K562 (cell line): ENCODE measurements around the gene GARIN5B. TPM values are rescaled to one million over a fixed set of nuclear protein-coding genes. Genes with fewer than 3 reads are reported as not detected.
"Not testable (repeated sequence)": the region's sequence is repeated elsewhere in the genome, so short reads cannot be mapped to it uniquely, and the experiment has no call there.

ENCODE experiments used
- ATAC-seq: fragments of 200-7000 bp; cut with Tn5 transposase; 3 replicates; pipeline ENCODE4 v1.9.1; 2020; ENCODE audit warnings: moderate library complexity
- BruUV-seq: library from RNA; stranded (reverse); fragments of 400-500 nt; replicated peaks from 2 replicates; lab custom pipeline; 2021; lab: Mats Ljungman, UMichigan
- CTCF ChIA-PET: fragments of 300-600 bp; formaldehyde crosslinking; extraction: SDS; loops from one replicate; lab custom pipeline; 2021; ENCODE audit warnings: low intra/inter-chr PET ratio; lab: Yijun Ruan, JAX
- POLR2A ChIA-PET: fragments of 300-600, 350-650 bp; sonication (Branson Sonifier 250); formaldehyde crosslinking; extraction: SDS; loops from one replicate; lab custom pipeline; 2021; ENCODE audit warnings: antibody characterized with exemption, inconsistent platforms; lab: Yijun Ruan, JAX
- DNase-seq, 4 experiments: peaks; one replicate each; pipeline versions ENCODE4 v3.0.0 to v3.0.0-alpha.2; 2011 to 2018; ENCODE audit warnings: low spot score in 3 of 4, mixed read lengths in 3 of 4; ENCODE audit errors: extremely low read depth in 1 of 4
- FAIRE-seq: peaks from 2 replicates; lab custom pipeline; 2011; peaks lifted over from hg19 to GRCh38; lab: Jason Lieb, UNC
- H2AFZ ChIP-seq: 2 replicates; pipeline ENCODE4 v1.6.0; 2011; ENCODE audit warnings: low read depth, low read length, control low read depth, inconsistent platforms
- H3K27ac ChIP-seq: fragments of 200-600 bp; 3 replicates; pipeline ENCODE4 v1.8.0; 2011; ENCODE audit warnings: low read depth, mild to moderate bottlenecking, control low read depth, inconsistent platforms, low read length, moderate library complexity, mixed read lengths; ENCODE audit errors: extremely low read depth
- H3K27me3 ChIP-seq, 2 experiments: fragments of 300-600 bp in 1 of 2; 2 replicates in 1 of 2; 3 replicates in 1 of 2; pipeline versions ENCODE4 v1.6.0 to v1.8.0; 2011; ENCODE audit warnings: inconsistent platforms in 2 of 2, low read length in 2 of 2, mild to moderate bottlenecking in 1 of 2, mixed read lengths in 1 of 2, moderate library complexity in 1 of 2; ENCODE audit not compliant: control insufficient read depth in 2 of 2, insufficient read depth in 2 of 2
- H3K36me3 ChIP-seq: fragments of 300-600 bp; 3 replicates; pipeline ENCODE4 v1.8.0; 2011; ENCODE audit warnings: mild to moderate bottlenecking, low read length, inconsistent platforms; ENCODE audit not compliant: control insufficient read depth, insufficient read depth
- H3K4me1 ChIP-seq, 2 experiments: fragments of 200-600 bp in 1 of 2; replicated peaks in 1 of 2; 2 replicates in 1 of 2; 3 replicates in 1 of 2; pipeline versions ENCODE4 v1.5.1 to v1.8.0; 2011; ENCODE audit warnings: inconsistent platforms in 2 of 2, low read length in 2 of 2, mild to moderate bottlenecking in 1 of 2, mixed read lengths in 1 of 2, moderate library complexity in 1 of 2; ENCODE audit not compliant: control insufficient read depth in 2 of 2, insufficient read depth in 2 of 2
- H3K4me2 ChIP-seq: 2 replicates; pipeline ENCODE4 v1.6.1; 2011; ENCODE audit warnings: low read length, control low read depth, inconsistent platforms, mixed read lengths; ENCODE audit not compliant: insufficient read depth
- H3K4me3 ChIP-seq: fragments of 200-600 bp; sonication (generic), shearing (Covaris generic); 2 replicates; pipeline ENCODE4 v1.5.1; 2016; ENCODE audit warnings: control low read depth, inconsistent platforms
- H3K79me2 ChIP-seq: fragments of 200-600 bp; 3 replicates; pipeline ENCODE4 v1.8.0; 2011; ENCODE audit warnings: low read length, inconsistent platforms; ENCODE audit not compliant: control insufficient read depth, insufficient read depth
- H3K9ac ChIP-seq, 2 experiments: 2 replicates each; pipeline versions ENCODE4 v1.6.0 to v1.6.1; 2011; ENCODE audit warnings: low read depth in 2 of 2, low read length in 2 of 2, control low read depth in 1 of 2, inconsistent platforms in 1 of 2, mild to moderate bottlenecking in 1 of 2, mixed read lengths in 1 of 2; ENCODE audit not compliant: insufficient read depth in 1 of 2
- H3K9me1 ChIP-seq: one replicate; pipeline ENCODE4 v1.6.0; 2011; ENCODE audit warnings: inconsistent platforms, mild to moderate bottlenecking, low read length, moderate library complexity; ENCODE audit not compliant: control insufficient read depth, insufficient read depth
- H3K9me3 ChIP-seq: replicated peaks from 2 replicates; pipeline ENCODE4 v1.5.1; 2011; ENCODE audit warnings: low read depth, low read length, inconsistent platforms; ENCODE audit not compliant: control insufficient read depth, insufficient read depth
- H4K20me1 ChIP-seq: replicated peaks from 2 replicates; pipeline ENCODE4 v1.6.1; 2011; ENCODE audit warnings: low read length, inconsistent platforms, mixed read lengths; ENCODE audit not compliant: control insufficient read depth, insufficient read depth
- BCOR ChIP-seq: fragments of 450-650 bp; IDR thresholded peaks from 2 replicates; pipeline ENCODE4 v1.6.1; 2016
- HEY1 ChIP-seq: fragments of 250-450 bp; sonication (Bioruptor Pico); IDR thresholded peaks from 2 replicates; pipeline ENCODE4 v1.5.0; 2020; ENCODE audit warnings: mild to moderate bottlenecking, moderate library complexity, borderline replicate concordance
- MAFG ChIP-seq: fragments of 450-650 bp; conservative IDR thresholded peaks from 2 replicates; pipeline ENCODE4 v1.6.1; 2016; ENCODE audit warnings: missing genetic modification characterization, missing compliant biosample characterization
- MYC ChIP-seq, 2 experiments: fragments of 250-450 bp in 1 of 2; sonication (Bioruptor Pico) in 1 of 2; IDR thresholded peaks; 2 replicates each; pipeline versions ENCODE4 v1.5.1 to v1.6.1; 2012 to 2021; ENCODE audit warnings: low read depth in 2 of 2, borderline replicate concordance in 1 of 2, improper control_type of control experiment in 1 of 2, low read length in 1 of 2, mild to moderate bottlenecking in 1 of 2, moderate library complexity in 1 of 2
- NFIC ChIP-seq: fragments of 450-650 bp; IDR thresholded peaks from 2 replicates; pipeline ENCODE4 v1.6.1; 2017; ENCODE audit warnings: mild to moderate bottlenecking, inconsistent platforms
- NKRF ChIP-seq: fragments of 450-650 bp; IDR thresholded peaks from 2 replicates; pipeline ENCODE4 v1.6.1; 2016; ENCODE audit warnings: borderline replicate concordance
- PCBP2 ChIP-seq: fragments of 200-400 bp; formaldehyde crosslinking; IDR thresholded peaks from 2 replicates; pipeline ENCODE4 v1.6.1; 2018; ENCODE audit warnings: low read length, low read depth, mild to moderate bottlenecking, moderate library complexity; ENCODE audit not compliant: poor library complexity, severe bottlenecking
- PHTF2 ChIP-seq: fragments of 250-450 bp; sonication (Bioruptor Pico); IDR thresholded peaks from 2 replicates; pipeline ENCODE4 v1.5.0; 2021; ENCODE audit warnings: mild to moderate bottlenecking
- POLR2AphosphoS5 ChIP-seq: IDR thresholded peaks from 2 replicates; pipeline ENCODE4 v1.6.1; 2011; ENCODE audit warnings: mild to moderate bottlenecking, low read depth, low read length, moderate library complexity; ENCODE audit not compliant: control insufficient read depth, insufficient read depth
- POLR2H ChIP-seq: IDR thresholded peaks from 2 replicates; pipeline ENCODE4 v1.6.1; 2016; ENCODE audit warnings: missing genetic modification characterization, low read depth, mild to moderate bottlenecking, control low read depth, missing compliant biosample characterization, moderate library complexity
- ZC3H8 ChIP-seq: fragments of 450-650 bp; IDR thresholded peaks from 2 replicates; pipeline ENCODE4 v1.6.1; 2017
- ZNF121 ChIP-seq: sonication (generic); formaldehyde crosslinking; conservative IDR thresholded peaks from 2 replicates; pipeline ENCODE4 v1.8.0; 2022; ENCODE audit warnings: missing genetic modification reagents
- WGBS: fragments of 100-300 bp; shearing (Covaris generic); methylation state at CpG from one replicate; pipeline ENCODE4 v1.1.6; 2016; ENCODE audit warnings: low coverage, mixed read lengths; ENCODE audit not compliant: insufficient coverage; ENCODE audit errors: missing lambda C conversion rate; 5-methylcytosine and 5-hydroxymethylcytosine counted together
- in situ Hi-C: fragments of 300-500 bp; cut with MboI; formaldehyde crosslinking; loops from 4 replicates; pipeline ENCODE4 v1.15.0; 2018; ENCODE audit warnings: inconsistent platforms, mixed read lengths
- intact Hi-C: fragments of 100-400 bp; cut with micrococcal nuclease; formaldehyde crosslinking; loops from 2 replicates; pipeline ENCODE4 v1.14.2; 2022
- polyA plus RNA-seq, 8 experiments: library from polyadenylated mRNA; depleted of rRNA in 4 of 8; stranded (reverse) in 5 of 8; unstranded in 3 of 8; fragments of >200 nt; fragmentation: Nextera tagmentation in 2 of 8; fragmentation: Illumina TruSeq in 1 of 8; extraction: Ambion mirVana in 2 of 8; extraction: Trizol in 1 of 8; gene quantifications; 2 replicates each; pipeline versions ENCODE4 v1.2.1 to v1.2.3, GENCODE V29; 2011 to 2014; ENCODE audit warnings: inconsistent platforms in 1 of 8, missing spikeins in 1 of 8
- total RNA-seq, 7 experiments: library from RNA; depleted of rRNA in 6 of 7; stranded (reverse); fragments of >200 nt in 6 of 7; fragmentation: Illumina TruSeq in 2 of 7; extraction: Trizol in 2 of 7; gene quantifications; 2 replicates each; pipeline versions ENCODE4 v1.2.1 to v1.2.3, GENCODE V29; 2011 to 2021; ENCODE audit warnings: low replicate concordance in 1 of 7
- TF ChIP-seq, protein P1 (sequence below): IDR thresholded peaks from 2 replicates; pipeline ENCODE4 v1.6.1; 2014; ENCODE audit warnings: antibody characterized with exemption

The GARIN5B gene
- total and polyA plus RNA-seq, 9 of the 15 experiments (the other 6 are each of a cell fraction or from before 2014, with no cell fraction given): not detected

DNA sequence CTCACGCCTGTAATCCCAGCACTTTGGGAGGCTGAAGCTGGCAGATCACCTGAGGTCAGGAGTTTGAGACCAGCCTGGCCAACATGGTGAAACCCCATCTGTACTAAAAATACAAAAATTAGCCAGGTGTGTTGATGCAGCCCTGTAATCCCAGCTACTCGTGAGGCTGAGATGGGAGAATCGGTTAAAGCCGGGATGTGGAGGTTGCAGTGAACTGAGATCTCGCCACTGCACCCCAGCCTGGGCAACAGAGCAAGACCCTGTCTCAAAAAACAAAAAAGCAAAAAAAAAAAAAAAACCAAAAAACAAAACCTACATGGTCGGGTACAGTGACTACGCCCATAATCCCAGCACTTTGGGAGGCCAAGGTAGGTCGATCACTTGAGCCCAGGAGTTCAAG, 46.1 kb upstream of the GARIN5B start:
- CTCF ChIA-PET, H2AFZ ChIP-seq, in situ Hi-C loops, intact Hi-C loops, H3K4me3 ChIP-seq, H3K9me1 ChIP-seq, BruUV-seq, FAIRE-seq, ATAC-seq, H3K27me3 ChIP-seq, H3K9ac ChIP-seq, H3K4me2 ChIP-seq, H3K27ac ChIP-seq, DNase-seq: not testable (repeated sequence)
- peaks cover 33% of the 10 kb centered on the region for H3K79me2 ChIP-seq
- 79% methylated on average over 8 of the region's 8 CpGs for WGBS
- H3K9me3 ChIP-seq: peaks cover 18% of the 10 kb centered on the region
- peaks cover 27% of the 10 kb centered on the region for H3K36me3 ChIP-seq
- peaks cover 17% of the 10 kb centered on the region for H4K20me1 ChIP-seq
- TF ChIP-seq ZNF121 (CRISPR knock-in tag): peak; percentile 88
- peak; percentile 30; the same call in 1 of the 2 replicates for TF ChIP-seq BCOR
- POLR2A ChIA-PET: interaction anchor here (0.6 to 1.2 kb wide), 4 partner anchors 16 to 525 kb away, joined by 3 to 4 read pairs (median 4); no protein-coding TSS in a partner anchor
- peaks cover 19 to 35% of the 10 kb centered on the region in 2 experiments for H3K4me1 ChIP-seq

DNA sequence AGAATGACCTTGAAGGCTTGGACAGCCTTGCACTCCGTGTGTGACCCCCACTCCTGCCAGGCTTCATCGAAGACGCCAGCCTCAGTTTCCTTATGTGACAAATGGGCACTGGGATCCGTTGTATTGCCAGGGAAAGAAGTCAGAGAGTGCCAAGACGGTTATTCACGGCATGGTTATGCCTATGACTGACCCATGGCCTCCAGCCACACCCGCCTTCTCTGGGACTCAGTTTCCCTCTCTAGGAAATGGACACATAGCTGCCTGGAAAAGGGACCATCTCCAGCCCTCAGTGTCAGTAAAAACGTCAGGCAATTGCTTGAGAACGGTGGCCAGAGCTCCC, 45.4 kb upstream of the GARIN5B start:
- peaks cover 18% of the 10 kb centered on the region for H3K9me3 ChIP-seq
- peaks cover 17% of the 10 kb centered on the region for H4K20me1 ChIP-seq
- BruUV-seq: TSS peak; percentile 96
- peak overlapping the region; percentile 100 for H3K27ac ChIP-seq
- peak overlapping the region; percentile 98 for H2AFZ ChIP-seq
- peak overlapping the region; percentile 28 for H3K4me3 ChIP-seq
- peaks cover 19 to 37% of the 10 kb centered on the region in 2 experiments for H3K4me1 ChIP-seq
- CTCF ChIA-PET: no interaction called here
- peak overlapping the region; percentile 96 for H3K4me2 ChIP-seq
- DNase-seq: no peak
- no peaks in the 10 kb centered on the region for H3K27me3 ChIP-seq
- intact Hi-C loops (no loop called here), in situ Hi-C loops (no loop called here)
- ATAC-seq: no peak
- peaks cover 6% of the 10 kb centered on the region for H3K9me1 ChIP-seq
- H3K9ac ChIP-seq: peak overlapping the region; percentile 93 to 95
- POLR2A ChIA-PET: interaction anchor here (0.8 to 1.2 kb wide), 4 partner anchors 20 to 346 kb away, joined by 3 to 8 read pairs (median 4); partner anchors contain the start of gene RDH13
- no peak for FAIRE-seq
- 16% methylated on average over 9 of the region's 9 CpGs for WGBS
- H3K36me3 ChIP-seq: peaks cover 32% of the 10 kb centered on the region
- peaks cover 37% of the 10 kb centered on the region for H3K79me2 ChIP-seq
- TF ChIP-seq NKRF (0 out of 2 replicates have a peak, but pooled peaks have one; percentile 29), HEY1 (CRISPR knock-in tag) (no peak), PCBP2 (no peak), POLR2AphosphoS5 (no peak; the same call in 1 of the 2 replicates), NFIC (no peak), ZC3H8 (0 out of 2 replicates have a peak, but pooled peaks have one; percentile 59), MYC (IDR thresholded peaks at IDR 0.05; ENCODE audit: low read depth, low read length) (no peak), MYC (CRISPR knock-in tag; IDR thresholded peaks at IDR 0.05; ENCODE audit: borderline replicate concordance, low read depth) (no peak), PHTF2 (no peak), MAFG (tag) (no peak), POLR2H (tag) (no peak)
- TF ChIP-seq, protein P1, sequence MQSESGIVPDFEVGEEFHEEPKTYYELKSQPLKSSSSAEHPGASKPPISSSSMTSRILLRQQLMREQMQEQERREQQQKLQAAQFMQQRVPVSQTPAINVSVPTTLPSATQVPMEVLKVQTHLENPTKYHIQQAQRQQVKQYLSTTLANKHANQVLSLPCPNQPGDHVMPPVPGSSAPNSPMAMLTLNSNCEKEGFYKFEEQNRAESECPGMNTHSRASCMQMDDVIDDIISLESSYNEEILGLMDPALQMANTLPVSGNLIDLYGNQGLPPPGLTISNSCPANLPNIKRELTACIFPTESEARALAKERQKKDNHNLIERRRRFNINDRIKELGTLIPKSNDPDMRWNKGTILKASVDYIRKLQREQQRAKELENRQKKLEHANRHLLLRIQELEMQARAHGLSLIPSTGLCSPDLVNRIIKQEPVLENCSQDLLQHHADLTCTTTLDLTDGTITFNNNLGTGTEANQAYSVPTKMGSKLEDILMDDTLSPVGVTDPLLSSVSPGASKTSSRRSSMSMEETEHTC: no peak
